HepG2 (cell line): ENCODE measurements around the gene TSPY4. TPM values are rescaled to one million over a fixed set of nuclear protein-coding genes. Genes with fewer than 3 reads are reported as not detected.
"Not testable (repeated sequence)": the region's sequence is repeated elsewhere in the genome, so short reads cannot be mapped to it uniquely, and the experiment has no call there.

Experiments
- ATAC-seq: fragments of 200-7000 bp; cut with Tn5 transposase; 3 replicates; pipeline ENCODE4 v1.9.1; 2020; ENCODE audit warnings: mild to moderate bottlenecking, moderate library complexity
- Bru-seq: library from RNA; stranded (reverse); fragments of 400-500 nt; gene quantifications from one replicate; lab custom pipeline; 2021; lab: Mats Ljungman, UMichigan
- BruChase-seq, 2 experiments: library from RNA; stranded (reverse); fragments of 400-500 nt; gene quantifications; one replicate each; lab custom pipeline; 2021; lab: Mats Ljungman, UMichigan
- BruUV-seq: library from RNA; stranded (reverse); fragments of 400-500 nt; replicated peaks from 2 replicates; lab custom pipeline; 2021; lab: Mats Ljungman, UMichigan
- CTCF ChIA-PET: fragments of 300-600 bp; formaldehyde crosslinking; extraction: SDS; loops from one replicate; lab custom pipeline; 2021; ENCODE audit warnings: low total read pairs, inconsistent platforms, low intra/inter-chr PET ratio; lab: Yijun Ruan, JAX
- POLR2A ChIA-PET: fragments of 350-600 bp; sonication (Branson Sonifier 250); formaldehyde crosslinking; loops from one replicate; lab custom pipeline; 2020; ENCODE audit warnings: antibody characterized with exemption, inconsistent platforms; lab: Yijun Ruan, JAX
- DNase-seq: peaks from one replicate; pipeline ENCODE4 v3.0.0-alpha.2; 2015; ENCODE audit warnings: low spot score
- FAIRE-seq: peaks from 3 replicates; lab custom pipeline; 2011; peaks lifted over from hg19 to GRCh38; lab: Jason Lieb, UNC
- H2AFZ ChIP-seq: one replicate; pipeline ENCODE4 v1.6.1; 2011; ENCODE audit warnings: low read length, inconsistent platforms
- H3K27ac ChIP-seq: fragments of 300-600 bp; 3 replicates; pipeline ENCODE4 v1.8.0; 2011; ENCODE audit warnings: mixed run types, mild to moderate bottlenecking, mixed read lengths, low read length, inconsistent platforms; ENCODE audit not compliant: insufficient read depth; ENCODE audit errors: extremely low read length
- H3K27me3 ChIP-seq, 2 experiments: fragments of 200-600 bp in 1 of 2; 2 replicates in 1 of 2; 3 replicates in 1 of 2; pipeline versions ENCODE4 v1.6.0 to v1.8.0; 2011; ENCODE audit warnings: low read length in 2 of 2, mild to moderate bottlenecking in 2 of 2, moderate library complexity in 2 of 2, inconsistent platforms in 1 of 2; ENCODE audit not compliant: insufficient read depth in 2 of 2, control insufficient read depth in 1 of 2
- H3K36me3 ChIP-seq, 2 experiments: fragments of 200-600 bp in 1 of 2; replicated peaks in 1 of 2; 2 replicates in 1 of 2; 3 replicates in 1 of 2; pipeline versions ENCODE4 v1.5.1 to v1.8.0; 2011; ENCODE audit warnings: low read length in 2 of 2, inconsistent platforms in 1 of 2; ENCODE audit not compliant: insufficient read depth in 2 of 2, control insufficient read depth in 1 of 2
- H3K4me1 ChIP-seq: 2 replicates; pipeline ENCODE4 v1.5.1; 2012; ENCODE audit warnings: low read length, inconsistent platforms; ENCODE audit not compliant: insufficient read depth
- H3K4me2 ChIP-seq: 2 replicates; pipeline ENCODE4 v1.6.0; 2011; ENCODE audit warnings: low read depth, low read length, inconsistent platforms
- H3K4me3 ChIP-seq, 3 experiments: fragments of 200-600 bp in 1 of 3; sonication (generic), shearing (Covaris generic) in 1 of 3; replicated peaks in 1 of 3; 2 replicates each; pipeline ENCODE4 v1.5.1; 2011 to 2016; ENCODE audit warnings: low read length in 3 of 3, inconsistent platforms in 2 of 3, low read depth in 2 of 3, mild to moderate bottlenecking in 2 of 3, control low read depth in 1 of 3, mixed read lengths in 1 of 3; ENCODE audit not compliant: insufficient read depth in 1 of 3
- H3K79me2 ChIP-seq: one replicate; pipeline ENCODE4 v1.6.1; 2011; ENCODE audit warnings: low read length, inconsistent platforms; ENCODE audit not compliant: insufficient read depth
- H3K9ac ChIP-seq: 2 replicates; pipeline ENCODE4 v1.6.0; 2011; ENCODE audit warnings: mild to moderate bottlenecking, low read depth, low read length, inconsistent platforms; ENCODE audit not compliant: insufficient read depth
- H3K9me3 ChIP-seq: 2 replicates; pipeline ENCODE4 v1.5.1; 2012; ENCODE audit warnings: mild to moderate bottlenecking, low read length
- H4K20me1 ChIP-seq: 2 replicates; pipeline ENCODE4 v1.6.0; 2011; ENCODE audit warnings: inconsistent platforms, mild to moderate bottlenecking, low read length, moderate library complexity; ENCODE audit not compliant: insufficient read depth
- CHCHD3 ChIP-seq: sonication (generic); formaldehyde crosslinking; IDR thresholded peaks from 2 replicates; pipeline ENCODE4 v1.8.0; 2022; ENCODE audit warnings: mild to moderate bottlenecking, missing genetic modification reagents, moderate library complexity
- JUN ChIP-seq: sonication (generic); formaldehyde crosslinking; IDR thresholded peaks from 2 replicates; pipeline ENCODE4 v1.4.0; 2020; ENCODE audit warnings: mild to moderate bottlenecking, missing genetic modification reagents
- NCOA2 ChIP-seq: sonication (generic); formaldehyde crosslinking; IDR thresholded peaks from 2 replicates; pipeline ENCODE4 v1.8.0; 2022; ENCODE audit warnings: inconsistent platforms
- RCOR2 ChIP-seq: IDR thresholded peaks from 2 replicates; pipeline ENCODE4 v1.6.1; 2016; ENCODE audit warnings: missing biosample characterization, missing genetic modification reagents
- REPIN1 ChIP-seq: sonication (generic); formaldehyde crosslinking; IDR thresholded peaks from 2 replicates; pipeline ENCODE4 v1.8.0; 2022; ENCODE audit warnings: missing genetic modification reagents, low read depth, mild to moderate bottlenecking, borderline replicate concordance
- RXRB ChIP-seq: IDR thresholded peaks from 2 replicates; pipeline ENCODE4 v1.6.1; 2016; ENCODE audit warnings: borderline replicate concordance, missing genetic modification reagents, missing compliant biosample characterization
- SKI ChIP-seq: fragments of 450-650 bp; IDR thresholded peaks from one replicate; pipeline ENCODE4 v1.6.1; 2018; ENCODE audit warnings: mild to moderate bottlenecking; ENCODE audit not compliant: partially characterized antibody
- ZNF136 ChIP-seq: sonication (generic); formaldehyde crosslinking; IDR thresholded peaks from 2 replicates; pipeline ENCODE4 v1.8.1; 2022; ENCODE audit warnings: low read depth, mild to moderate bottlenecking, moderate library complexity, missing genetic modification reagents
- ZNF30 ChIP-seq: sonication (generic); formaldehyde crosslinking; IDR thresholded peaks from 2 replicates; pipeline ENCODE4 v1.5.0; 2020; ENCODE audit warnings: mild to moderate bottlenecking, missing genetic modification reagents
- ZNF350 ChIP-seq: sonication (generic); formaldehyde crosslinking; IDR thresholded peaks from 2 replicates; pipeline ENCODE4 v1.4.0; 2020; ENCODE audit warnings: mild to moderate bottlenecking, low read depth, missing genetic modification reagents, borderline replicate concordance
- ZNF605 ChIP-seq: sonication (generic); formaldehyde crosslinking; IDR thresholded peaks from 2 replicates; pipeline ENCODE4 v1.8.0; 2022; ENCODE audit warnings: mild to moderate bottlenecking, missing genetic modification reagents
- WGBS: methylation state at CpG from one replicate; pipeline ENCODE4 v1.1.6; 2017; ENCODE audit warnings: low lambda C conversion rate; 5-methylcytosine and 5-hydroxymethylcytosine counted together
- in situ Hi-C: cut with HindIII; loops from 2 replicates; pipeline ENCODE4 v1.10.0; 2017; ENCODE audit warnings: low pct_unique_long_range_greater_than_20kb; ENCODE audit not compliant: extremely low pct_ligation_motif_present
- intact Hi-C: fragments of 100-400 bp; cut with micrococcal nuclease; formaldehyde crosslinking; loops from one replicate; pipeline ENCODE4 v1.10.0; 2022; ENCODE audit not compliant: unreplicated experiment
- long read RNA-seq, 2 experiments: library from RNA in 1 of 2; library from polyadenylated mRNA in 1 of 2; stranded (forward) in 1 of 2; unstranded in 1 of 2; transcript quantifications; one replicate each; pipeline ENCODE4 v2.0.0, GENCODE V29; 2019 to 2022
- polyA minus RNA-seq, 3 experiments: library from RNA; depleted of rRNA, polyadenylated mRNA; stranded (reverse); fragments of >200 nt; gene quantifications; 2 replicates each; pipeline ENCODE4 v1.2.3, GENCODE V29; 2011; ENCODE audit warnings: low replicate concordance in 1 of 3
- polyA plus RNA-seq, 8 experiments: library from polyadenylated mRNA; depleted of rRNA in 3 of 8; stranded (reverse) in 7 of 8; unstranded in 1 of 8; fragments of >200 nt; fragmentation: Illumina TruSeq in 4 of 8; extraction: Trizol in 4 of 8; gene quantifications; 2 replicates each; pipeline versions ENCODE4 v1.2.1 to v1.2.3, GENCODE V29; 2011 to 2016; ENCODE audit warnings: low read depth in 4 of 8, missing spikeins in 1 of 8, mixed read lengths in 1 of 8; ENCODE audit not compliant: insufficient read depth in 1 of 8
- total RNA-seq, 5 experiments: library from RNA; depleted of rRNA; stranded (reverse); fragments of >200 nt; fragmentation: Illumina TruSeq; extraction: Trizol; gene quantifications; 2 replicates each; pipeline ENCODE4 v1.2.3, GENCODE V29; 2016; ENCODE audit warnings: low read depth in 1 of 5
- TF ChIP-seq, protein P1 (sequence below): sonication (generic); formaldehyde crosslinking; conservative IDR thresholded peaks from 2 replicates; pipeline ENCODE4 v1.8.0; 2022; ENCODE audit warnings: missing genetic modification reagents

TSPY4 gene, protein sequence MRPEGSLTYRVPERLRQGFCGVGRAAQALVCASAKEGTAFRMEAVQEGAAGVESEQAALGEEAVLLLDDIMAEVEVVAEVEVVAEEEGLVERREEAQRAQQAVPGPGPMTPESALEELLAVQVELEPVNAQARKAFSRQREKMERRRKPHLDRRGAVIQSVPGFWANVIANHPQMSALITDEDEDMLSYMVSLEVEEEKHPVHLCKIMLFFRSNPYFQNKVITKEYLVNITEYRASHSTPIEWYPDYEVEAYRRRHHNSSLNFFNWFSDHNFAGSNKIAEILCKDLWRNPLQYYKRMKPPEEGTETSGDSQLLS
- total RNA-seq (2016; rRNA removed; fragmentation: Illumina TruSeq; extraction: Trizol) (not detected in 2 replicates), polyA plus RNA-seq (2011; rRNA removed) (not detected in 2 replicates), polyA minus RNA-seq (2011; rRNA and poly(A)+ RNA removed; ENCODE audit: low replicate concordance) (not detected in 2 replicates), Bru-seq, nascent RNA (not detected), BruChase-seq, experiment 1, labeled RNA remaining after a 6-hour chase (not detected), BruChase-seq, experiment 2, labeled RNA remaining after a 2-hour chase (not detected)
- not detected in 2 replicates for total RNA-seq (2016; cell fraction: cytosol; rRNA removed; fragmentation: Illumina TruSeq; extraction: Trizol; ENCODE audit: low read depth)
- total RNA-seq (2016; cell fraction: insoluble cytoplasmic fraction; rRNA removed; fragmentation: Illumina TruSeq; extraction: Trizol): not detected in 2 replicates
- total RNA-seq (2016; cell fraction: membrane; rRNA removed; fragmentation: Illumina TruSeq; extraction: Trizol): not detected in 2 replicates
- total RNA-seq (2016; cell fraction: nucleus; rRNA removed; fragmentation: Illumina TruSeq; extraction: Trizol): not detected in 2 replicates
- not detected in 2 replicates for polyA plus RNA-seq (2011; cell fraction: cytosol; rRNA removed)
- polyA plus RNA-seq (2011; cell fraction: nucleus; rRNA removed): not detected in 2 replicates
- polyA plus RNA-seq (2012): not detected in 2 replicates
- not detected in 2 replicates for polyA plus RNA-seq (2016; cell fraction: cytosol; fragmentation: Illumina TruSeq; extraction: Trizol; ENCODE audit: low read depth)
- polyA plus RNA-seq (2016; cell fraction: insoluble cytoplasmic fraction; fragmentation: Illumina TruSeq; extraction: Trizol; ENCODE audit: low read depth): not detected in 2 replicates
- not detected in 2 replicates for polyA plus RNA-seq (2016; cell fraction: membrane; fragmentation: Illumina TruSeq; extraction: Trizol; ENCODE audit: low read depth)
- not detected in 2 replicates for polyA plus RNA-seq (2016; cell fraction: nucleus; fragmentation: Illumina TruSeq; extraction: Trizol; ENCODE audit: insufficient read depth, low read depth)
- polyA minus RNA-seq (2011; cell fraction: cytosol; rRNA and poly(A)+ RNA removed): not detected in 2 replicates
- polyA minus RNA-seq (2011; cell fraction: nucleus; rRNA and poly(A)+ RNA removed): not detected in 2 replicates
- long read RNA-seq, experiment 1: 0 reads
- long read RNA-seq, experiment 2: 0 reads

DNA sequence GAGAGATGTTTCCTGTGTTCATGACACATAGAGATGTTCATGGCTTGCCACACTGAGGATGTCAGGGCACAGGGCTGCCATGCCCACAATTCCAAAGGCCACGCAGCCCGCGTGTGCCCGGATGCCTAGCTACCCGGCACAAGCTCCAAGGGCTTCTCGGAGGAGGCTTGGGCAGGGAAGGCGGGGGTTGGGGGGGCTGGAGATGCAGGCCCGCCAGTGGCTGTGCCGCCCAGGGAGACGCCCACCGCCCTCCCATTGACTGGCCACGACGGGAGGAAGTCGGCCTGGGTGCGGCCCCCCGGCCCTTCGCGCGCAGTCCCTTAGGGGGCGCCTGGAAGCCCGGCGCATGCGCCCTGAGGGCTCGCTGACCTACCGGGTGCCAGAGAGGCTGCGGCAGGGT, at the start of gene TSPY4:
TSS of gene TSPY4 (plus strand) at position 301 of the 400 bp plus-strand sequence. CDS start at position 347, 46 bp downstream.
- BruUV-seq, H3K4me1 ChIP-seq, H3K4me2 ChIP-seq, FAIRE-seq, H3K27me3 ChIP-seq, intact Hi-C loops, CTCF ChIA-PET, H3K36me3 ChIP-seq, H2AFZ ChIP-seq, H3K27ac ChIP-seq, in situ Hi-C loops, H4K20me1 ChIP-seq, H3K79me2 ChIP-seq, H3K9me3 ChIP-seq, H3K4me3 ChIP-seq, DNase-seq, H3K9ac ChIP-seq, ATAC-seq, POLR2A ChIA-PET: not testable (repeated sequence)
- WGBS: 40% methylated on average over 1 of the region's 26 CpGs

DNA sequence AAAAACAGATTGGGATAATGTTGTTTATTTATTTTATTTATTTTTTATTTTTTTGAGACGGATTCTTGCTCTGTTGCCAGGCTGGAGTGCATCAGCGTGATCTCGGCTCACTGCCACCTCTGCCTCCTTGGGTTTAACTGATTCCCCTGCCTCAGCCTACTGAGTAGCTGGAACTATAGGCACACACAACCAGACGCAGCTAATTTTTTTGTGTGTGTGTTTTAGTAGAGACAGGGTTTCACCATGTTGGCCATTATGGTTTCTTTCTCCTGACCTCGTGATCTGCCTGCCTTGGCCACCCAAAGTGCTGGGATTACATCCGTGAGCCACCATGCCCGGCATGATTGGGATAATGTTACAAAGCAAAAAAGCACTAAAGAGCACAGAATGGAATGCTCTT, 16.3 kb upstream of the TSPY4 start:
- Histone ChIP-seq H3K4me2 (no peak overlapping the region), H3K79me2 (no peaks in the 10 kb centered on the region), H3K9me3 (no peaks in the 10 kb centered on the region), H3K36me3 (no peaks in the 10 kb centered on the region), H2AFZ (no peak overlapping the region), H3K4me3 (no peak overlapping the region), H3K9ac (no peak overlapping the region), H3K27me3 (no peaks in the 10 kb centered on the region), H3K4me1 (no peaks in the 10 kb centered on the region), H3K27ac (no peak overlapping the region), H4K20me1 (no peaks in the 10 kb centered on the region)
- no peak for ATAC-seq
- in situ Hi-C loops: no loop called here
- intact Hi-C loops: no loop called here
- BruUV-seq: no TSS peak
- CTCF ChIA-PET: no interaction called here
- FAIRE-seq: no peak
- POLR2A ChIA-PET: no interaction called here
- DNase-seq: no peak
- WGBS: 25% methylated on average over 6 of the region's 7 CpGs
- TF ChIP-seq REPIN1 (CRISPR knock-in tag) (no peak), RCOR2 (no peak), CHCHD3 (CRISPR knock-in tag) (no peak), NCOA2 (no peak), JUN (no peak), ZNF136 (CRISPR knock-in tag) (no peak), RXRB (CRISPR knock-in tag) (no peak), ZNF30 (CRISPR knock-in tag) (no peak), SKI (no peak), ZNF350 (no peak), ZNF605 (CRISPR knock-in tag) (no peak)
- TF ChIP-seq, protein P1, sequence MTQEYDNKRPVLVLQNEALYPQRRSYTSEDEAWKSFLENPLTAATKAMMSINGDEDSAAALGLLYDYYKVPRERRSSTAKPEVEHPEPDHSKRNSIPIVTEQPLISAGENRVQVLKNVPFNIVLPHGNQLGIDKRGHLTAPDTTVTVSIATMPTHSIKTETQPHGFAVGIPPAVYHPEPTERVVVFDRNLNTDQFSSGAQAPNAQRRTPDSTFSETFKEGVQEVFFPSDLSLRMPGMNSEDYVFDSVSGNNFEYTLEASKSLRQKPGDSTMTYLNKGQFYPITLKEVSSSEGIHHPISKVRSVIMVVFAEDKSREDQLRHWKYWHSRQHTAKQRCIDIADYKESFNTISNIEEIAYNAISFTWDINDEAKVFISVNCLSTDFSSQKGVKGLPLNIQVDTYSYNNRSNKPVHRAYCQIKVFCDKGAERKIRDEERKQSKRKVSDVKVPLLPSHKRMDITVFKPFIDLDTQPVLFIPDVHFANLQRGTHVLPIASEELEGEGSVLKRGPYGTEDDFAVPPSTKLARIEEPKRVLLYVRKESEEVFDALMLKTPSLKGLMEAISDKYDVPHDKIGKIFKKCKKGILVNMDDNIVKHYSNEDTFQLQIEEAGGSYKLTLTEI (CRISPR knock-in tag): no peak
